Karpas-422 (cell line): ENCODE results near the gene LRRC10. TPM values are rescaled to one million over a fixed set of nuclear protein-coding genes. Genes with fewer than 3 reads are reported as not detected.

Source experiments
- DNase-seq: peaks from one replicate; pipeline ENCODE4 v3.0.0-alpha.2; 2015
- H2AFZ ChIP-seq: fragments of 200-600 bp; sonication (generic); 2 replicates; pipeline ENCODE4 v1.6.1; 2014; ENCODE audit warnings: antibody characterized with exemption, low read length, mixed read lengths
- H3K27ac ChIP-seq: fragments of 200-600 bp; sonication (generic); 2 replicates; pipeline ENCODE4 v1.5.1; 2014; ENCODE audit warnings: mild to moderate bottlenecking, low read length, moderate library complexity
- H3K27me3 ChIP-seq: fragments of 200-600 bp; sonication (generic); 2 replicates; pipeline ENCODE4 v1.6.1; 2014; ENCODE audit warnings: low read length, mixed read lengths
- H3K36me3 ChIP-seq: fragments of 200-600 bp; sonication (generic); 2 replicates; pipeline ENCODE4 v1.6.1; 2014; ENCODE audit warnings: low read length, mixed read lengths; ENCODE audit not compliant: insufficient read depth
- H3K4me1 ChIP-seq: fragments of 200-600 bp; sonication (generic); 2 replicates; pipeline ENCODE4 v1.6.1; 2014; ENCODE audit warnings: mild to moderate bottlenecking, low read length, mixed read lengths
- H3K4me2 ChIP-seq: fragments of 200-600 bp; sonication (generic); 2 replicates; pipeline ENCODE4 v1.6.1; 2014; ENCODE audit warnings: low read length, low read depth, mild to moderate bottlenecking; ENCODE audit not compliant: poor library complexity, severe bottlenecking
- H3K4me3 ChIP-seq: fragments of 200-600 bp; sonication (generic); 2 replicates; pipeline ENCODE4 v1.5.1; 2014; ENCODE audit warnings: mild to moderate bottlenecking, antibody characterized with exemption, low read length, mixed read lengths
- H3K79me2 ChIP-seq: fragments of 200-600 bp; sonication (generic); 2 replicates; pipeline ENCODE4 v1.6.1; 2014; ENCODE audit warnings: mild to moderate bottlenecking, low read length, mixed read lengths
- H3K9ac ChIP-seq: fragments of 200-600 bp; sonication (generic); 2 replicates; pipeline ENCODE4 v1.6.0; 2014; ENCODE audit warnings: low read length
- H3K9me2 ChIP-seq: fragments of 200-600 bp; sonication (generic), shearing (Covaris generic); replicated peaks from 2 replicates; pipeline ENCODE4 v1.6.0; 2014; ENCODE audit warnings: mild to moderate bottlenecking, low read length, moderate library complexity; ENCODE audit not compliant: insufficient read depth
- H3K9me3 ChIP-seq: fragments of 300-700, 200-600 bp; sonication (generic); 2 replicates; pipeline ENCODE4 v1.6.1; 2014; ENCODE audit warnings: low read length, mixed read lengths
- H4K20me1 ChIP-seq: fragments of 200-600 bp; sonication (generic); 2 replicates; pipeline ENCODE4 v1.6.1; 2014; ENCODE audit warnings: mild to moderate bottlenecking, antibody characterized with exemption, low read length, low read depth; ENCODE audit not compliant: insufficient read depth
- small RNA-seq: library from RNA; depleted of rRNA; stranded (forward); fragments of <200 nt; gene quantifications from one replicate; pipeline ENCODE3, GENCODE V24; 2014
- total RNA-seq: library from RNA; depleted of rRNA; stranded (reverse); fragments of >200 nt; shearing (Covaris generic); gene quantifications from 2 replicates; pipeline ENCODE4 v1.2.3, GENCODE V29; 2014; ENCODE audit warnings: low replicate concordance; rRNA removed

LRRC10 gene
- total RNA-seq, 1 experiment from 2014 or later = not detected

- peaks cover 34% of the 10 kb centered on the region; the same call in 1 of the 2 replicates for H3K36me3 ChIP-seq
Observed at GRCh38 chr12:69570545-69571399, 39.9 kb downstream of the LRRC10 start.

DNA sequence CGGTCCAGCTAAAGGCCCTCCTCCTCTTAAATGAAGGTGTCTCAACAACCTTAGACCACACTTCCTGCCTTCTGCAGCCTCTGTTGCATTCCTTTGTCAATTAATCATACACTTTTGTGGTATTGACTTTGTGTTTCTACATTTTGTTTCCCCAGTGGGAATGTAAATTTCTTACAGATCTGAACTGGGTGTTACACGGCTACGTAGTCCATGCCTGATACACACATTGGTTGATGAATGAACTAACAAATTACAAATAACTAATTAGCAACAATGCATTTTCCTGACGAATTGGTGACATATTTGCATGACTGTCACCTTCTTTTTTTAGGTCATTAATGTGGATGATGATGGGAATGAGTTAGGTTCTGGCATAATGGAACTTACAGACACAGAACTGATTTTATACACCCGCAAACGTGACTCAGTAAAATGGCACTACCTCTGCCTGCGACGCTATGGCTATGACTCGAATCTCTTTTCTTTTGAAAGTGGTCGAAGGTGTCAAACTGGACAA lies 40.6 kb downstream of the LRRC10 start:
- Histone ChIP-seq H4K20me1 (no peaks in the 10 kb centered on the region), H3K9ac (no peak overlapping the region), H3K79me2 (peaks cover 29% of the 10 kb centered on the region), H3K4me1 (no peaks in the 10 kb centered on the region), H2AFZ (no peak overlapping the region), H3K9me2 (no peaks in the 10 kb centered on the region), H3K4me2 (no peak overlapping the region), H3K27me3 (no peaks in the 10 kb centered on the region), H3K36me3 (peaks cover 27% of the 10 kb centered on the region; the same call in 1 of the 2 replicates), H3K4me3 (no peak overlapping the region), H3K27ac (no peak overlapping the region), H3K9me3 (no peaks in the 10 kb centered on the region)
- DNase-seq = no peak

More at GRCh38 chr12:69570545-69571399, 39.9 kb downstream of the LRRC10 start:
- Histone ChIP-seq H3K27ac (no peak overlapping the region), H3K9me2 (no peaks in the 10 kb centered on the region), H3K4me3 (no peak overlapping the region), H3K4me1 (peaks cover 6% of the 10 kb centered on the region), H3K79me2 (peaks cover 32% of the 10 kb centered on the region), H4K20me1 (no peaks in the 10 kb centered on the region), H3K27me3 (no peaks in the 10 kb centered on the region), H3K9me3 (no peaks in the 10 kb centered on the region), H3K4me2 (no peak overlapping the region), H2AFZ (no peak overlapping the region), H3K9ac (no peak overlapping the region)
- peak; percentile 80 for DNase-seq

DNA sequence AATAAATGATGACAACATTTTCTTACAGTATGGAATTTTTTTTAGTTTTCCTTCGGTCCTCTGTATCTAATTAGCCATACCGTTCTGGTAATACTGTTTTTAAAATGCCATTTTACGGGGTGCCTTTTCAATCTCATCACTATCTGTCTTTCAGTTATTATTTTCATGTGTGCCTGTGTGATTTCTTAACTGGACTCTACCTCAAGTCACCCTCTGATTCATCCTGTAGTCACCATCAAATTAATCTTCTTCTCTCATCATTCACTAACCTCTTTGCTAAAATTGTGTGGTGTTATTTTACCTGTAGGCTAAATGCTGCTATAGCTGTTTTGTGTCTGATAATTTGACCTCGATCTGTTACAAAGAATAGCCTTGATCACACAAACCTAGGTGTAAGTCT lies 41.5 kb downstream of the LRRC10 start:
- Histone ChIP-seq H3K9me2 (no peaks in the 10 kb centered on the region), H3K4me1 (no peaks in the 10 kb centered on the region), H3K79me2 (peaks cover 34% of the 10 kb centered on the region), H3K36me3 (peaks cover 23% of the 10 kb centered on the region; the same call in 1 of the 2 replicates), H3K27me3 (no peaks in the 10 kb centered on the region), H3K9ac (no peak overlapping the region), H3K9me3 (no peaks in the 10 kb centered on the region), H3K4me3 (no peak overlapping the region), H4K20me1 (no peaks in the 10 kb centered on the region), H3K27ac (no peak overlapping the region), H2AFZ (no peak overlapping the region), H3K4me2 (no peak overlapping the region)
- no peak for DNase-seq

GRCh38 chr12:69566603-69567002 lies 44.1 kb downstream of the LRRC10 start:
- no peaks in the 10 kb centered on the region for H3K9me3 ChIP-seq
- H3K27me3 ChIP-seq = no peaks in the 10 kb centered on the region
- no peak overlapping the region for H2AFZ ChIP-seq
- no peaks in the 10 kb centered on the region for H3K4me1 ChIP-seq
- H3K9me2 ChIP-seq = no peaks in the 10 kb centered on the region
- DNase-seq = no peak
- no peak overlapping the region for H3K4me2 ChIP-seq
- no peak overlapping the region for H3K4me3 ChIP-seq
- H3K27ac ChIP-seq = no peak overlapping the region
- peaks cover 15% of the 10 kb centered on the region; the same call in 1 of the 2 replicates for H3K36me3 ChIP-seq
- H3K9ac ChIP-seq = no peak overlapping the region
- H3K79me2 ChIP-seq = peaks cover 41% of the 10 kb centered on the region
- H4K20me1 ChIP-seq = no peaks in the 10 kb centered on the region

DNA sequence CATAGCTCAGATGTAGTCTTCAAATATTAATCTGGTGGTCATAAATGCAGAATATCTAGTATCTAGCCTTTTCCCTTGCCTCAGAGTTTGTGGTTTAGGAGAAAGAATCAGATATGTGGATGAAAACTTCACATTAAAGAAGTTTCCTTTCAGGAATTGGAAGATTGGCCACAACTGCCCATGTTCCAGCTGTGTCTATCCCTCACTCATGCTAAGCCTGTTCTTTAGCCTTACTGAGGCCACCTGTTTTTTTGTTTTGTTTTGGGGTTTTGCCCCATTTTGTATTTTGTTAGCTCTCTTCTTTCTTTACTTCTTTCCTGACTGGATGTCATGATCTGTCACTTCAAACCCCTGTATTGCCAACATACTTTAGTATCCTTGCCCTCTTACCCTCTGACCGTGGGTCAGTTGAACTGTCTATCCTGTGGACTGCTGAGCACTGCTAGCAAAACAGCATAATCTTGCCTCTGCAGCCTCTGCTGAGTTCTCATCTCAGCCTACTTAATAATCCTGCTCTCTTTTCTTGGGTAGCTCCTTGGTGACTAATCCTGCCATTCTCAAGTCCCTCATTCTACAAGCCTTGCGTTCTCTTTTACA lies 47.4 kb downstream of the LRRC10 start:
- no peak overlapping the region for H3K27ac ChIP-seq
- no peaks in the 10 kb centered on the region for H4K20me1 ChIP-seq
- H3K27me3 ChIP-seq = no peaks in the 10 kb centered on the region
- no peaks in the 10 kb centered on the region for H3K4me1 ChIP-seq
- no peaks in the 10 kb centered on the region for H3K9me2 ChIP-seq
- peaks cover 67% of the 10 kb centered on the region for H3K79me2 ChIP-seq
- H3K9ac ChIP-seq = no peak overlapping the region
- H3K9me3 ChIP-seq = no peaks in the 10 kb centered on the region
- no peak overlapping the region for H2AFZ ChIP-seq
- no peak overlapping the region for H3K4me3 ChIP-seq
- peaks cover 9% of the 10 kb centered on the region; the same call in 1 of the 2 replicates for H3K36me3 ChIP-seq
- DNase-seq = no peak
- H3K4me2 ChIP-seq = no peak overlapping the region

Small RNAs within 50 kb of the gene (small RNA-seq; reads per million reads assigned to genes)
- 0.51 reads per million, percentile 10 among the genes with 10 or more reads in this experiment for gene MIR3913-1

Other genes starting within 250 kb of the LRRC10 start
- 18.7 and 26.1 TPM in 2 replicates for gene FRS2, start 140.5 kb downstream of the LRRC10 start, total RNA-seq
- 205 and 311 TPM in 2 replicates for gene CCT2, start 25.4 kb downstream of the LRRC10 start, total RNA-seq
- not detected in 2 replicates for gene BEST3, start 88.4 kb upstream of the LRRC10 start, total RNA-seq
- gene RAB3IP, start 128.0 kb upstream of the LRRC10 start, total RNA-seq = 22.2 and 25.3 TPM in 2 replicates
- 2.6 and 3.2 TPM in 2 replicates for gene MYRFL, start 214.3 kb upstream of the LRRC10 start, total RNA-seq